ENCODE results near the gene PPP4R3A.

Gene PPP4R3A

GRCh38 chr14:91515979-91516378, 5.9 kb upstream of the PPP4R3A start:
- no peak overlapping the region for H3K27ac ChIP-seq
- no peak for TF ChIP-seq ZFX (IDR thresholded peaks at IDR 0.05; ENCODE audit: borderline replicate concordance)
- TF ChIP-seq, protein P1, sequence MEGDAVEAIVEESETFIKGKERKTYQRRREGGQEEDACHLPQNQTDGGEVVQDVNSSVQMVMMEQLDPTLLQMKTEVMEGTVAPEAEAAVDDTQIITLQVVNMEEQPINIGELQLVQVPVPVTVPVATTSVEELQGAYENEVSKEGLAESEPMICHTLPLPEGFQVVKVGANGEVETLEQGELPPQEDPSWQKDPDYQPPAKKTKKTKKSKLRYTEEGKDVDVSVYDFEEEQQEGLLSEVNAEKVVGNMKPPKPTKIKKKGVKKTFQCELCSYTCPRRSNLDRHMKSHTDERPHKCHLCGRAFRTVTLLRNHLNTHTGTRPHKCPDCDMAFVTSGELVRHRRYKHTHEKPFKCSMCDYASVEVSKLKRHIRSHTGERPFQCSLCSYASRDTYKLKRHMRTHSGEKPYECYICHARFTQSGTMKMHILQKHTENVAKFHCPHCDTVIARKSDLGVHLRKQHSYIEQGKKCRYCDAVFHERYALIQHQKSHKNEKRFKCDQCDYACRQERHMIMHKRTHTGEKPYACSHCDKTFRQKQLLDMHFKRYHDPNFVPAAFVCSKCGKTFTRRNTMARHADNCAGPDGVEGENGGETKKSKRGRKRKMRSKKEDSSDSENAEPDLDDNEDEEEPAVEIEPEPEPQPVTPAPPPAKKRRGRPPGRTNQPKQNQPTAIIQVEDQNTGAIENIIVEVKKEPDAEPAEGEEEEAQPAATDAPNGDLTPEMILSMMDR (IDR thresholded peaks at IDR 0.05): no peak

DNA sequence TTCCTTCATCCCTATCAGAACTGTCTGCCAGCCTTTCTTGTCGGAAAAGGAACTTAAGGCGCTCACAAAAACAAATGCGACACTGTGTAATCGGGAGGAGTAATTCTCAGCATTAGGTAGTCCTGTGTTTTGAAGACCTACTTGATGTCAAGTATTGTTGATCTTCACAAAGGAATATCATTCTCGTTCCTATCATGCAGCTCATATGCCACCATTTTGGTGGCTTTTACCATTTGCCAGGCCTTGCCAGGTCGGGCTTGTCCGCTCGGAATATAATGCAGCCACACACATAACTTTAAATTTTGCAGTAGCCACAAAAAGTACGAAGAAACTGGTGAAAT, 903 bp upstream of the PPP4R3A start:
- peak overlapping the region; percentile 100 for H3K27ac ChIP-seq
- TF ChIP-seq, protein P1 (IDR thresholded peaks at IDR 0.05): no peak
- TF ChIP-seq ZFX (IDR thresholded peaks at IDR 0.05; ENCODE audit: borderline replicate concordance): no peak

DNA sequence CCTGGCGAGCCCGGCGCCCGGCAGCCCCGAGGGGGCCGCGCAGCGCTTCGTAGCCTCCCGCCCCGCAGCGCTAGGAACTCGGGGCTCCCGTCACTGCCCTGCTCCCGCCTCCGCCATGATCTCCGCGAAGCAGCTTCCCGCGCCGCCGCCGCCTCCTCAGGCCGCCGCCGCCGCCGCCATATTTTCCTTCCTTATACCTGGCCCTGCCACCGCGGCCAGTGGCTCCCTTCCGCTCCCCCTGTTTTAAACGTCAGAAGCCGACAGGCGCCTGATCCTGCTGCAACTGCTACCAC, 286 bp downstream of the PPP4R3A start:
- TF ChIP-seq, protein P1 (IDR thresholded peaks at IDR 0.05): no peak
- TF ChIP-seq ZFX (IDR thresholded peaks at IDR 0.05; ENCODE audit: borderline replicate concordance): no peak
- peak overlapping the region; percentile 100 for H3K27ac ChIP-seq

- peak overlapping the region; percentile 100 for H3K27ac ChIP-seq
- TF ChIP-seq ZFX (IDR thresholded peaks at IDR 0.05; ENCODE audit: borderline replicate concordance): no peak
- TF ChIP-seq, protein P1 (IDR thresholded peaks at IDR 0.05): no peak
Observed at GRCh38 chr14:91509083-91509877, 830 bp downstream of the PPP4R3A start.

- TF ChIP-seq, protein P1 (IDR thresholded peaks at IDR 0.05): no peak
- no peak for TF ChIP-seq ZFX (IDR thresholded peaks at IDR 0.05; ENCODE audit: borderline replicate concordance)
- H3K27ac ChIP-seq: peak overlapping the region; percentile 100
Observed at GRCh38 chr14:91508105-91508504, 2.0 kb downstream of the PPP4R3A start.

- no peak overlapping the region for H3K27ac ChIP-seq
- TF ChIP-seq, protein P1 (IDR thresholded peaks at IDR 0.05): no peak
- TF ChIP-seq ZFX (IDR thresholded peaks at IDR 0.05; ENCODE audit: borderline replicate concordance): no peak
Observed at GRCh38 chr14:91506226-91506625, 3.9 kb downstream of the PPP4R3A start.

GRCh38 chr14:91503000-91503504, 7.1 kb downstream of the PPP4R3A start:
- TF ChIP-seq, protein P1 (IDR thresholded peaks at IDR 0.05): no peak
- no peak for TF ChIP-seq ZFX (IDR thresholded peaks at IDR 0.05; ENCODE audit: borderline replicate concordance)

More at GRCh38 chr14:91503000-91503504, 7.1 kb downstream of the PPP4R3A start:
- no peak overlapping the region for H3K27ac ChIP-seq

Measured in 22Rv1 (cell line).